IMR-90 (cell line): Measurements from ENCODE around the gene FZD7. TPM values are rescaled to one million over a fixed set of nuclear protein-coding genes. Genes with fewer than 3 reads are reported as not detected.

ENCODE experiments used
- ATAC-seq: fragments of 200-7000 bp; cut with Tn5 transposase; 2 replicates; pipeline ENCODE4 v1.9.1; 2020; ENCODE audit warnings: low read depth, mild to moderate bottlenecking, moderate library complexity
- BruUV-seq: library from RNA; stranded (reverse); fragments of 400-500 nt; replicated peaks from 2 replicates; lab custom pipeline; 2021; lab: Mats Ljungman, UMichigan
- CTCF ChIA-PET: fragments of 300-600 bp; formaldehyde crosslinking; extraction: SDS; loops from one replicate; lab custom pipeline; 2021; ENCODE audit warnings: antibody characterized with exemption; lab: Yijun Ruan, JAX
- POLR2A ChIA-PET: fragments of 300-600 bp; sonication (Branson Sonifier 250); formaldehyde crosslinking; loops from one replicate; lab custom pipeline; 2022; ENCODE audit warnings: antibody characterized with exemption; ENCODE audit not compliant: unreplicated experiment; lab: Charles Lee
- DNase-seq: peaks from one replicate; pipeline ENCODE4 v3.0.0; 2013
- H2AFZ ChIP-seq: replicated peaks from 2 replicates; pipeline ENCODE3; 2013; ENCODE audit warnings: low read length, mild to moderate bottlenecking; ENCODE audit not compliant: poor library complexity
- H2AK5ac ChIP-seq: 2 replicates; pipeline ENCODE4 v1.6.1; 2013; ENCODE audit warnings: low read depth, low read length, inconsistent platforms
- H2AK9ac ChIP-seq: replicated peaks from 2 replicates; pipeline ENCODE3; 2013; ENCODE audit warnings: mild to moderate bottlenecking, low read depth, low read length, moderate library complexity; ENCODE audit not compliant: poor library complexity
- H2BK120ac ChIP-seq: 2 replicates; pipeline ENCODE4 v1.6.1; 2013; ENCODE audit warnings: low read depth, low read length, inconsistent platforms
- H2BK15ac ChIP-seq: 3 replicates; pipeline ENCODE4 v1.6.1; 2013; ENCODE audit warnings: low read depth, low read length, inconsistent platforms
- H2BK20ac ChIP-seq: 2 replicates; pipeline ENCODE4 v1.6.1; 2013; ENCODE audit warnings: low read depth, mild to moderate bottlenecking, inconsistent platforms, low read length, moderate library complexity
- H2BK5ac ChIP-seq: 2 replicates; pipeline ENCODE4 v1.6.1; 2013; ENCODE audit warnings: mild to moderate bottlenecking, low read depth, low read length, inconsistent platforms; ENCODE audit not compliant: poor library complexity, severe bottlenecking
- H3K14ac ChIP-seq: replicated peaks from 2 replicates; pipeline ENCODE4 v1.6.1; 2013; ENCODE audit warnings: low read depth, low read length, inconsistent platforms
- H3K18ac ChIP-seq: 2 replicates; pipeline ENCODE4 v1.6.1; 2013; ENCODE audit warnings: low read depth, low read length, control low read depth
- H3K23ac ChIP-seq: 2 replicates; pipeline ENCODE4 v1.6.1; 2013; ENCODE audit warnings: low read depth, low read length, inconsistent platforms
- H3K27ac ChIP-seq: 2 replicates; pipeline ENCODE4 v1.5.1; 2013; ENCODE audit warnings: mild to moderate bottlenecking, control low read depth, low read length; ENCODE audit not compliant: insufficient read depth
- H3K27me3 ChIP-seq: 2 replicates; pipeline ENCODE4 v1.6.1; 2013; ENCODE audit warnings: low read length; ENCODE audit not compliant: control insufficient read depth, insufficient read depth
- H3K36me3 ChIP-seq: 2 replicates; pipeline ENCODE4 v1.6.1; 2013; ENCODE audit warnings: low read length, mixed read lengths; ENCODE audit not compliant: control insufficient read depth, insufficient read depth
- H3K4ac ChIP-seq: 2 replicates; pipeline ENCODE4 v1.6.1; 2013; ENCODE audit warnings: low read depth, low read length, inconsistent platforms
- H3K4me1 ChIP-seq: 2 replicates; pipeline ENCODE4 v1.6.1; 2013; ENCODE audit warnings: low read length, mixed read lengths; ENCODE audit not compliant: control insufficient read depth, insufficient read depth
- H3K4me2 ChIP-seq: 2 replicates; pipeline ENCODE4 v1.6.1; 2013; ENCODE audit warnings: low read depth, mild to moderate bottlenecking, control low read depth, low read length, moderate library complexity
- H3K4me3 ChIP-seq: 2 replicates; pipeline ENCODE4 v1.5.1; 2013; ENCODE audit warnings: low read depth, mild to moderate bottlenecking, control low read depth, low read length, moderate library complexity; ENCODE audit not compliant: insufficient read depth
- H3K56ac ChIP-seq: 2 replicates; pipeline ENCODE4 v1.6.1; 2013; ENCODE audit warnings: low read length, inconsistent platforms; ENCODE audit not compliant: insufficient read depth; ENCODE audit errors: extremely low read depth
- H3K79me1 ChIP-seq, 2 experiments: 2 replicates each; pipeline ENCODE4 v1.6.1; 2013; ENCODE audit warnings: low read length in 2 of 2, inconsistent platforms in 1 of 2, low read depth in 1 of 2
- H3K9ac ChIP-seq: 2 replicates; pipeline ENCODE4 v1.6.1; 2013; ENCODE audit warnings: low read depth, low read length, control low read depth
- H3K9me1 ChIP-seq: 2 replicates; pipeline ENCODE4 v1.6.1; 2013; ENCODE audit warnings: low read length, inconsistent platforms; ENCODE audit not compliant: insufficient read depth
- H3K9me3 ChIP-seq: 2 replicates; pipeline ENCODE4 v1.6.1; 2013; ENCODE audit warnings: low read length; ENCODE audit not compliant: control insufficient read depth, insufficient read depth
- H4K20me1 ChIP-seq: 2 replicates; pipeline ENCODE4 v1.6.1; 2013; ENCODE audit warnings: low read length, inconsistent platforms; ENCODE audit not compliant: insufficient read depth
- H4K5ac ChIP-seq: 2 replicates; pipeline ENCODE4 v1.6.1; 2013; ENCODE audit warnings: mild to moderate bottlenecking, low read depth, low read length, control low read depth
- H4K8ac ChIP-seq, 2 experiments: 2 replicates each; pipeline ENCODE4 v1.6.1; 2013; ENCODE audit warnings: low read depth in 2 of 2, low read length in 2 of 2, control low read depth in 1 of 2, inconsistent platforms in 1 of 2
- H4K91ac ChIP-seq: 2 replicates; pipeline ENCODE4 v1.6.1; 2013; ENCODE audit warnings: low read depth, low read length, inconsistent platforms; ENCODE audit not compliant: insufficient read depth
- POLR2A ChIP-seq: IDR thresholded peaks from 2 replicates; pipeline ENCODE4 v1.6.1; 2012; ENCODE audit warnings: mild to moderate bottlenecking, low read depth, low read length
- RAD21 ChIP-seq: IDR thresholded peaks from 2 replicates; pipeline ENCODE4 v1.6.1; 2012; ENCODE audit warnings: low read length, improper control_type of control experiment
- WGBS, 2 experiments: methylation state at CpG; one replicate each; pipeline versions ENCODE4 v1.1.5 to v1.1.7; 2013; ENCODE audit warnings: missing lambda C conversion rate in 2 of 2; ENCODE audit not compliant: insufficient read length in 1 of 2; ENCODE audit errors: extremely low coverage in 2 of 2; 5-methylcytosine and 5-hydroxymethylcytosine counted together
- dilution Hi-C: fragments of 300-500 bp; cut with HindIII; formaldehyde crosslinking; loops from one replicate; pipeline ENCODE4 v1.14.3; 2018; ENCODE audit warnings: low sequenced_read_pairs; ENCODE audit not compliant: unreplicated experiment
- in situ Hi-C: fragments of 300-500 bp; cut with MboI; formaldehyde crosslinking; loops from 3 replicates; pipeline ENCODE4 v1.14.3; 2019; ENCODE audit warnings: low sequenced_read_pairs, inconsistent platforms, mixed read lengths
- intact Hi-C: fragments of 100-400 bp; cut with micrococcal nuclease; formaldehyde crosslinking; loops from 2 replicates; pipeline ENCODE4 v1.10.0; 2022
- polyA plus RNA-seq, 3 experiments: library from polyadenylated mRNA; depleted of rRNA; stranded (reverse); fragments of >200 nt; gene quantifications; 2 replicates each; pipeline ENCODE4 v1.2.3, GENCODE V29; 2012; ENCODE audit warnings: low replicate concordance in 1 of 3
- total RNA-seq: library from RNA; depleted of rRNA; stranded (reverse); fragments of >200 nt; gene quantifications from 2 replicates; pipeline ENCODE4 v1.2.3, GENCODE V29; 2012

The FZD7 gene
- total and polyA plus RNA-seq, 2 of the 4 experiments (the other 2 are of a cell fraction), result 62.4 to 90.9 TPM

GRCh38 chr2:202036601-202037037 is 3.0 kb downstream of the FZD7 start:
- TF ChIP-seq RAD21, result no peak
- no peak for TF ChIP-seq POLR2A
- DNase-seq (peak; percentile 35), ATAC-seq (no peak)
- intact Hi-C loops (loop anchor here (1.0 to 10.0 kb wide), 2 partner anchors 123 to 338 kb away; partner anchors contain the start of gene BMPR2), in situ Hi-C loops (loop anchor here (5.0 kb wide), 3 partner anchors 146 to 239 kb away; no protein-coding TSS in a partner anchor), dilution Hi-C loops (no loop called here)
- peaks cover 3% of the 10 kb centered on the region; the same call in 1 of the 2 replicates for H3K9me1 ChIP-seq
- H3K4me1 ChIP-seq, result peaks cover 9% of the 10 kb centered on the region
- CTCF ChIA-PET, result no interaction called here
- 0 out of 3 replicates have a peak overlapping the region, but pooled peaks have one; percentile 6 for H2BK15ac ChIP-seq
- H2AK5ac ChIP-seq, result peak overlapping the region; percentile 91
- H2BK120ac ChIP-seq, result peak overlapping the region; percentile 80
- H3K14ac ChIP-seq, result peak overlapping the region; percentile 53
- no peaks in the 10 kb centered on the region for H3K27me3 ChIP-seq
- H2AK9ac ChIP-seq, result peak overlapping the region; percentile 90
- H2AFZ ChIP-seq, result peak overlapping the region; percentile 2
- H4K91ac ChIP-seq, result peak overlapping the region; percentile 91
- peak overlapping the region; percentile 94 for H3K9ac ChIP-seq
- WGBS, 2 experiments, result 1% methylated on average over 9 of the region's 15 CpGs; no CpG with 5 or more reads in 1 of the 2 experiments
- H3K4ac ChIP-seq, result peak overlapping the region; percentile 92
- H2BK20ac ChIP-seq, result peak overlapping the region; percentile 50; the same call in 1 of the 2 replicates
- peak overlapping the region; percentile 41 to 87 for H4K8ac ChIP-seq
- peaks cover 51% of the 10 kb centered on the region for H4K20me1 ChIP-seq
- peak overlapping the region; percentile 96 for H3K4me2 ChIP-seq
- peak overlapping the region; percentile 94 for H3K4me3 ChIP-seq
- peak overlapping the region; percentile 94 for H3K27ac ChIP-seq
- H4K5ac ChIP-seq, result peak overlapping the region; percentile 77
- POLR2A ChIA-PET, result no interaction called here
- peaks cover 36% of the 10 kb centered on the region for H3K36me3 ChIP-seq
- no TSS peak for BruUV-seq
- H3K56ac ChIP-seq, result peak overlapping the region; percentile 92
- H3K18ac ChIP-seq, result peak overlapping the region; percentile 90
- H2BK5ac ChIP-seq, result peak overlapping the region; percentile 96
- peak overlapping the region; percentile 82 for H3K23ac ChIP-seq
- peaks cover 5 to 33% of the 10 kb centered on the region in 2 experiments for H3K79me1 ChIP-seq
- no peaks in the 10 kb centered on the region for H3K9me3 ChIP-seq
